ENCODE data around the gene OXCT2. TPM values are rescaled to one million over a fixed set of nuclear protein-coding genes. Genes with fewer than 3 reads are reported as not detected.
"Not testable (repeated sequence)": the region's sequence is repeated elsewhere in the genome, so short reads cannot be mapped to it uniquely, and the experiment has no call there.

Gene OXCT2
- total RNA-seq, result 1 to 10 TPM; 3.6 to 4.9 TPM

GRCh38 chr1:39771022-39771532, at the start of gene OXCT2:
OXCT2 (minus strand) TSS chr1:39771348; CDS start chr1:39771255, 93 bp downstream.
- H3K4me3 ChIP-seq, result peak within 1 kb of the TSS; percentile 19 to 24
- DNase-seq (ENCODE audit: low spot score); H3K36me3 ChIP-seq; H3K27ac ChIP-seq; H3K9me3 ChIP-seq; H3K4me1 ChIP-seq; H3K27me3 ChIP-seq: not testable (repeated sequence)

- H3K9me3 ChIP-seq, result no peaks in the 10 kb centered on the region
- no peaks in the 10 kb centered on the region for H3K36me3 ChIP-seq
- TF ChIP-seq CTCF (IDR thresholded peaks at IDR 0.05), result no peak
- no peak overlapping the region for H3K27ac ChIP-seq
- no peak for DNase-seq (ENCODE audit: low spot score)
- no peaks in the 10 kb centered on the region for H3K4me1 ChIP-seq
- no peaks in the 10 kb centered on the region for H3K27me3 ChIP-seq
- H3K4me3 ChIP-seq, result no peak overlapping the region
These were observed 48.1 kb upstream of the OXCT2 start for GRCh38 chr1:39819091-39819812.

GRCh38 chr1:39818482-39818881, 47.3 kb upstream of the OXCT2 start:
- no peak overlapping the region for H3K27ac ChIP-seq

GRCh38 chr1:39817091-39817932, 46.2 kb upstream of the OXCT2 start:
- H3K4me3 ChIP-seq, result not testable (repeated sequence)

More at GRCh38 chr1:39818482-39818881, 47.3 kb upstream of the OXCT2 start:
- Histone ChIP-seq H3K36me3 (no peaks in the 10 kb centered on the region), H3K27me3 (no peaks in the 10 kb centered on the region), H3K4me1 (no peaks in the 10 kb centered on the region), H3K9me3 (no peaks in the 10 kb centered on the region), H3K4me3 (no peak overlapping the region)
- no peak for DNase-seq (ENCODE audit: low spot score)
- no peak for TF ChIP-seq CTCF (IDR thresholded peaks at IDR 0.05)

GRCh38 chr1:39816415-39817090, 45.4 kb upstream of the OXCT2 start:
- TF ChIP-seq CTCF (IDR thresholded peaks at IDR 0.05), result peak; percentile 84 to 88
- Histone ChIP-seq H3K27ac (no peak overlapping the region), H3K36me3 (no peaks in the 10 kb centered on the region), H3K27me3 (no peaks in the 10 kb centered on the region), H3K9me3 (no peaks in the 10 kb centered on the region), H3K4me1 (no peaks in the 10 kb centered on the region), H3K4me3 (no peak overlapping the region)
- peak; percentile 64 for DNase-seq (ENCODE audit: low spot score)

More at GRCh38 chr1:39817091-39817932, 46.2 kb upstream of the OXCT2 start:
- H3K27ac ChIP-seq; H3K36me3 ChIP-seq; H3K27me3 ChIP-seq; H3K4me1 ChIP-seq; H3K9me3 ChIP-seq; DNase-seq (ENCODE audit: low spot score): not testable (repeated sequence)

- DNase-seq (ENCODE audit: low spot score), result no peak
- Histone ChIP-seq H3K27me3 (no peaks in the 10 kb centered on the region), H3K36me3 (no peaks in the 10 kb centered on the region), H3K27ac (no peak overlapping the region), H3K4me1 (no peaks in the 10 kb centered on the region), H3K9me3 (no peaks in the 10 kb centered on the region), H3K4me3 (no peak overlapping the region)
- TF ChIP-seq CTCF (IDR thresholded peaks at IDR 0.05), result no peak
These were observed 41.8 kb upstream of the OXCT2 start for GRCh38 chr1:39812913-39813312.

Measured in right atrium auricular region (tissue), 2 donors.